Mammary epithelial cell (primary cell): ENCODE results near the gene ULK4.

Source experiments
- CTCF ChIP-seq, 2 donors: IDR thresholded peaks in 1 of 2; conservative IDR thresholded peaks in 1 of 2; 2 replicates each; pipeline ENCODE4 v1.5.1; 2011 to 2012; ENCODE audit warnings: inconsistent platforms in 2 of 2, low read length in 2 of 2, mild to moderate bottlenecking in 2 of 2, control low read depth in 1 of 2, low read depth in 1 of 2; ENCODE audit not compliant: insufficient read depth in 1 of 2; ENCODE audit errors: extremely low read depth in 1 of 2
- EZH2 ChIP-seq: IDR thresholded peaks from 2 replicates; pipeline ENCODE4 v1.6.1; 2012; ENCODE audit warnings: low read length, inconsistent platforms, borderline replicate concordance

GRCh38 chr3:41315126-41315525 is 646.8 kb downstream of the ULK4 start:
- TF ChIP-seq CTCF (conservative IDR thresholded peaks at IDR 0.05 in 1 of 2, IDR thresholded peaks at IDR 0.05 in 1 of 2; ENCODE audit: extremely low read depth in 1 of 2, insufficient read depth in 1 of 2, low read depth in 1 of 2, low read length in 2 of 2) (no peak), EZH2 (no peak)
